K562 (cell line): ENCODE measurements around the gene PARK7. TPM values are rescaled to one million over a fixed set of nuclear protein-coding genes. Genes with fewer than 3 reads are reported as not detected.
A peak's percentile ranks its signal among the peaks of the same experiment; 100 is the strongest.

Experiments
- AFF1 ChIP-seq, 2 experiments: fragments of 450-650 bp; IDR thresholded peaks; 2 replicates each; pipeline ENCODE4 v1.6.1; 2018; ENCODE audit warnings: mild to moderate bottlenecking in 2 of 2, low read depth in 1 of 2; ENCODE audit not compliant: partially characterized antibody in 2 of 2
- BMI1 ChIP-seq: fragments of 150-350 bp; IDR thresholded peaks from 2 replicates; pipeline ENCODE4 v1.6.1; 2014; ENCODE audit warnings: low read length
- BRD4 ChIP-seq: fragments of 200-600 bp; sonication (generic); IDR thresholded peaks from 2 replicates; pipeline ENCODE4 v1.6.1; 2017; ENCODE audit warnings: inconsistent platforms
- CREBBP ChIP-seq: IDR thresholded peaks from one replicate; pipeline ENCODE4 v1.6.1; 2012; ENCODE audit warnings: low read depth, mild to moderate bottlenecking, control low read depth, inconsistent platforms, low read length
- CUX1 ChIP-seq: fragments of 200-800 bp; sonication (Bioruptor generic); IDR thresholded peaks from 2 replicates; pipeline ENCODE4 v1.6.1; 2016; ENCODE audit warnings: missing genetic modification characterization, missing compliant biosample characterization
- DPF2 ChIP-seq: fragments of 450-650 bp; IDR thresholded peaks from 2 replicates; pipeline ENCODE4 v1.6.1; 2016
- MBD2 ChIP-seq: sonication (generic); IDR thresholded peaks from 2 replicates; pipeline ENCODE4 v1.6.1; 2016; ENCODE audit warnings: low read depth, borderline replicate concordance
- NELFE ChIP-seq: IDR thresholded peaks from 2 replicates; pipeline ENCODE4 v1.6.1; 2011; ENCODE audit warnings: mild to moderate bottlenecking; ENCODE audit not compliant: insufficient read depth, insufficient read length
- NFXL1 ChIP-seq: fragments of 450-650 bp; formaldehyde crosslinking; IDR thresholded peaks from 2 replicates; pipeline ENCODE4 v1.4.0; 2021; ENCODE audit warnings: mild to moderate bottlenecking
- RFX5 ChIP-seq: IDR thresholded peaks from 2 replicates; pipeline ENCODE4 v1.6.1; 2011; ENCODE audit warnings: low read depth, mild to moderate bottlenecking, improper control_type of control experiment, low read length
- STAT5B ChIP-seq: fragments of 250-450 bp; sonication (Bioruptor Pico); IDR thresholded peaks from 2 replicates; pipeline ENCODE4 v1.8.0; 2021; ENCODE audit warnings: mild to moderate bottlenecking, inconsistent platforms
- TBL1XR1 ChIP-seq, 2 experiments: IDR thresholded peaks; 2 replicates each; pipeline ENCODE4 v1.6.1; 2012; ENCODE audit warnings: improper control_type of control experiment in 2 of 2, low read length in 2 of 2, mild to moderate bottlenecking in 1 of 2
- TOE1 ChIP-seq, 2 experiments: fragments of 450-650 bp in 1 of 2; sonication (generic) in 1 of 2; formaldehyde crosslinking in 1 of 2; IDR thresholded peaks; 2 replicates each; pipeline versions ENCODE4 v1.7.1 to v1.8.0; 2016 to 2022; ENCODE audit warnings: borderline replicate concordance in 2 of 2, mild to moderate bottlenecking in 2 of 2, antibody characterized with exemption in 1 of 2, inconsistent platforms in 1 of 2, low read depth in 1 of 2, missing genetic modification reagents in 1 of 2, moderate library complexity in 1 of 2
- U2AF1 ChIP-seq: fragments of 200-400 bp; formaldehyde crosslinking; optimal IDR thresholded peaks from 2 replicates; pipeline ENCODE3; 2017; ENCODE audit warnings: mild to moderate bottlenecking, low read depth, low read length, moderate library complexity
- ZNF263 ChIP-seq: sonication (generic); formaldehyde crosslinking; IDR thresholded peaks from 2 replicates; pipeline ENCODE4 v1.8.0; 2022; ENCODE audit warnings: mild to moderate bottlenecking, missing genetic modification reagents, borderline replicate concordance
- ZNF717 ChIP-seq: fragments of 250-450 bp; sonication (Bioruptor Pico); IDR thresholded peaks from 2 replicates; pipeline ENCODE4 v1.5.0; 2021
- polyA plus RNA-seq, 8 experiments: library from polyadenylated mRNA; depleted of rRNA in 4 of 8; stranded (reverse) in 5 of 8; unstranded in 3 of 8; fragments of >200 nt; fragmentation: Nextera tagmentation in 2 of 8; fragmentation: Illumina TruSeq in 1 of 8; extraction: Ambion mirVana in 2 of 8; extraction: Trizol in 1 of 8; gene quantifications; 2 replicates each; pipeline versions ENCODE4 v1.2.1 to v1.2.3, GENCODE V29; 2011 to 2014; ENCODE audit warnings: inconsistent platforms in 1 of 8, missing spikeins in 1 of 8
- total RNA-seq, 7 experiments: library from RNA; depleted of rRNA in 6 of 7; stranded (reverse); fragments of >200 nt in 6 of 7; fragmentation: Illumina TruSeq in 2 of 7; extraction: Trizol in 2 of 7; gene quantifications; 2 replicates each; pipeline versions ENCODE4 v1.2.1 to v1.2.3, GENCODE V29; 2011 to 2021; ENCODE audit warnings: low replicate concordance in 1 of 7
- TF ChIP-seq, protein P1 (sequence below): sonication (generic); formaldehyde crosslinking; IDR thresholded peaks from 2 replicates; pipeline ENCODE4 v1.5.0; 2020; ENCODE audit warnings: missing genetic modification reagents

PARK7 gene
- total and polyA plus RNA-seq, 9 of the 15 experiments (the other 6 are each of a cell fraction or from before 2014, with no cell fraction given) = 374 to 1,298 (median 484) TPM

DNA sequence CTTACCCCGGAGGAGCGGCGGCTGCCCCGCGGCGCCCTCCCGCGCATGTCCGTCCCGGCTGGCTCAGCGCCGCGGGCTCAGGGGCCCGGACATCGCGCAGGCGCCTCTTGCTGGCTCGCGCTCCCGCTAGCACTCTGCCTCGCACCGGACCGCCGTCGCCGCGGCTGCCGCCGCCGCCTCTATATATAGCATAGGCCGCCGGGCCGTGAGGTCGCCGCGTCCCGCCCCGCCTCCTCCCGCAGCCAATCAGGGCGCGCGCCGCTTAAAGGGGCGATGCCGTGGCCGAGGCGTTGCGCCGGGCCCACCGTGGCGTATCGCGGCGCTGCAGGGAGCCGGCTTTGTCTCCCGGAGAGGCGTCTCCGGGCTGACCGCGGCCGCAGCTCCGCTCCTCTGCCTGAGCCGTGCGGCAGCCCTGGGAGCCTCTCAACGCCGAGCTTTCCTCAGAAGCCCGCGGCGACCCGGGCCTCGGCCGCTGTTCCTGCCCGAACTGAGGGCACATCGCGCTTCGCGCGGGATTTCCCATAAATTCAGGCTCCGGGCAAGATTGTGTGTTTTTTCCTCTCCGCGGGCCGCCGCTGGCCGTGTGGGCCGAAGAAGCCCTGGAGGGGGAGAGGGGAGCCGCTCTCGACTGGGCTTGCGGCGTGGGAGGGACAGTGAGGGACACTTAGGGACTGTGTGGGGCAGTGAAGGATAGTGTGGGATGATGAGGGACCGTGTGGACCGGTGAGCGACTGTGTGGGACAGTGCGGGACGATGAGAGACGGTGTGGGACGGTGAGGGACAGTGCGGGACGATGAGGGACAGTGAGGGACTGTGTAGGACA lies 64.9 kb downstream of the PARK7 start, which contains the start of gene ERRFI1 (continued):
- TF ChIP-seq TOE1 (IDR thresholded peaks at IDR 0.05; ENCODE audit: borderline replicate concordance) = peak; percentile 66; the same call in 1 of the 2 replicates
- TF ChIP-seq TOE1 (CRISPR knock-in tag; IDR thresholded peaks at IDR 0.05; ENCODE audit: borderline replicate concordance, low read depth) = peak; percentile 93; the same call in 1 of the 2 replicates
- TF ChIP-seq ZNF717 (CRISPR knock-in tag) = no peak
- no peak for TF ChIP-seq AFF1 (IDR thresholded peaks at IDR 0.05; ENCODE audit: low read depth in 1 of 2, partially characterized antibody in 2 of 2)
- TF ChIP-seq ZNF263 = peak; percentile 78; the same call in 1 of the 2 replicates
- peak; percentile 31 for TF ChIP-seq U2AF1
- no peak for TF ChIP-seq CREBBP
- TF ChIP-seq CUX1 (CRISPR knock-in tag) = no peak
- TF ChIP-seq DPF2 = 0 out of 2 replicates have a peak, but pooled peaks have one; percentile 21
- TF ChIP-seq BMI1 = no peak
- no peak for TF ChIP-seq NELFE
- no peak for TF ChIP-seq STAT5B (CRISPR knock-in tag)
- TF ChIP-seq BRD4 = no peak
- TF ChIP-seq MBD2 = no peak; the same call in 1 of the 2 replicates
- TF ChIP-seq, protein P1, sequence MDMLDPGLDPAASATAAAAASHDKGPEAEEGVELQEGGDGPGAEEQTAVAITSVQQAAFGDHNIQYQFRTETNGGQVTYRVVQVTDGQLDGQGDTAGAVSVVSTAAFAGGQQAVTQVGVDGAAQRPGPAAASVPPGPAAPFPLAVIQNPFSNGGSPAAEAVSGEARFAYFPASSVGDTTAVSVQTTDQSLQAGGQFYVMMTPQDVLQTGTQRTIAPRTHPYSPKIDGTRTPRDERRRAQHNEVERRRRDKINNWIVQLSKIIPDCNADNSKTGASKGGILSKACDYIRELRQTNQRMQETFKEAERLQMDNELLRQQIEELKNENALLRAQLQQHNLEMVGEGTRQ = no peak
- TF ChIP-seq NFXL1 (CRISPR knock-in tag) = no peak
- TF ChIP-seq TBL1XR1 (IDR thresholded peaks at IDR 0.05; ENCODE audit: low read length in 2 of 2) = no peak
- TF ChIP-seq RFX5 = no peak
